GM19467 (cell line): ENCODE measurements around the gene HAGHL.
A peak's percentile ranks its signal among the peaks of the same experiment; 100 is the strongest.

Experiments used
- ATAC-seq: cut with Tn5 transposase; IDR thresholded peaks from one replicate; pipeline ENCODE4 v1.9.1; 2021; ENCODE audit warnings: mild to moderate bottlenecking, moderate library complexity; ENCODE audit not compliant: unreplicated experiment

HAGHL gene, protein sequence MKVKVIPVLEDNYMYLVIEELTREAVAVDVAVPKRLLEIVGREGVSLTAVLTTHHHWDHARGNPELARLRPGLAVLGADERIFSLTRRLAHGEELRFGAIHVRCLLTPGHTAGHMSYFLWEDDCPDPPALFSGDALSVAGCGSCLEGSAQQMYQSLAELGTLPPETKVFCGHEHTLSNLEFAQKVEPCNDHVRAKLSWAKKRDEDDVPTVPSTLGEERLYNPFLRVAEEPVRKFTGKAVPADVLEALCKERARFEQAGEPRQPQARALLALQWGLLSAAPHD

DNA sequence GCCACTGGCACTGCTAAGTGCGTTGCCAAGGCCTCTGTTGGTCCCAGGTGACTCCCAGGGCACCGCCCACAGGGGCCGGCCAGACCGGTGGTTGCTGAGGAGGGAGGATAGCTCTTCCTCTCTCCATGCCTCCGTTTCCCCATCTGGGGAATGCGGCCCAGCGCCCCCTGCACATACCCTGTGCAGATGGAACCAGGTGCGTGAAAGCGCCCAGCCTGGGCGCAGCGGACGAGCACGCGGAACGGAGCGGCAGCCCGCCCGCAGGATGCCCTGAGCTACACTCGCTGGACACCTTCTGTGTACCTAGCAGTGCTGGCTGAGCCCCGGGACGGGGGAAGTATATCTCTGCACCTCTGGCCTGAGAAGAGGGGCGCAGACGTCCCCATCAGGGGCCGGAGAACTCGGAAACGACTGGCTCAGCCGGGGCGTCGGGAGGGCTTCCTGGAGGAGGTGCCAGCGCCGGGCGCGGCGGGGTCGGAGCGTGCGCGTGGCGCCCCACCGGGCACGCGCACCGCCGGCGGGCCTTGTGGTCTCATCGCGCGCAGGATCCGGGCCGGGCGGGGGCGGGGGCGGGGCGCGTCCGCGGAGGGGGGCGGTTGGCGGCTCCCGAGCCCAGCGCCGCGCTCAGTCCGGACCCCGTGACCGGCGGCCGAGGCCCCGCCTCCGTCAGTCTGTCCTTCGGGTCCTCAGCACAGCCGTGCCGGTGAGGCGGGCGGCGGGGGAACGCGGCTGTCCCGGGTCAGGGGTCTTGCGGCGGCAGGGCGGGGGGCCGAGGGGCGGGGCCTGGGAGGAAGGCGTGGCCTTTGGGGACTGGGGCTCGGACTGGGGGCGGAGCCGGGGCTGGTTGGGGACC lies at the start of gene HAGHL, which contains the start of gene CCDC78:
Gene HAGHL, plus strand, starts transcription at position 669 of the 853 bp plus-strand sequence. CDS start 404 bp downstream, outside the sequence.
Gene CCDC78, minus strand, starts transcription at position 6 of the 853 bp plus-strand sequence. CDS start 76 bp downstream, outside the sequence.
- no peak for ATAC-seq

DNA sequence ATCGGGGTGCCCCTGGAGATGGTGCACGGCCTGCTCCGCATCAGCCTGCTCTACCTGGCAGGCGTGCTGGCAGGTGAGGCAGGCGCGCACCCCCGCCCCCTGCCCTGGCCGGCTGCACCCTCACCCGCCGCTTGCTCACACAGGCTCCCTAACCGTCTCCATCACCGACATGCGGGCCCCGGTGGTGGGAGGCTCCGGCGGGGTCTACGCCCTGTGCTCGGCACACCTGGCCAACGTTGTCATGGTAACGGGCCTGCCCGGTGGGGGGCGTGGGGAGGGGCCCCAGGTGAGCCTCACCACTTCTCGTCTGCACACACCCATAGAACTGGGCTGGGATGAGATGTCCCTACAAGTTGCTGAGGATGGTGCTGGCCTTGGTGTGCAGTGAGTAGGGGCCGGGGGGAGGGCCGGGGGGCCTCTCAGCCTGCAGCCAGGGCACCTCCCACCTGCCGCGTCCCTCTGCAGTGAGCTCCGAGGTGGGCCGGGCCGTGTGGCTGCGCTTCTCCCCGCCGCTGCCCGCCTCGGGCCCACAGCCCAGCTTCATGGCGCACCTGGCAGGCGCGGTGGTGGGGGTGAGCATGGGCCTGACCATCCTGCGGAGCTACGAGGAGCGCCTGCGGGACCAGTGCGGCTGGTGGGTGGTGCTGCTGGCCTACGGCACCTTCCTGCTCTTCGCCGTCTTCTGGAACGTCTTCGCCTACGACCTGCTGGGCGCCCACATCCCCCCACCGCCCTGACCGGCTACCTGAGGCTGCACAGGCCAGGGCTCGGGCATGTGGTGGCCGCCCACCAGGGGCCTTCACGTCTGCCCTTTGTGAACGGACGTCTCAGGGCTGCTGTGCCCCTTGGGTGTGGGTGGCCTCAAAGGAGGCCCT lies 49.4 kb upstream of the HAGHL start:
- no peak for ATAC-seq

DNA sequence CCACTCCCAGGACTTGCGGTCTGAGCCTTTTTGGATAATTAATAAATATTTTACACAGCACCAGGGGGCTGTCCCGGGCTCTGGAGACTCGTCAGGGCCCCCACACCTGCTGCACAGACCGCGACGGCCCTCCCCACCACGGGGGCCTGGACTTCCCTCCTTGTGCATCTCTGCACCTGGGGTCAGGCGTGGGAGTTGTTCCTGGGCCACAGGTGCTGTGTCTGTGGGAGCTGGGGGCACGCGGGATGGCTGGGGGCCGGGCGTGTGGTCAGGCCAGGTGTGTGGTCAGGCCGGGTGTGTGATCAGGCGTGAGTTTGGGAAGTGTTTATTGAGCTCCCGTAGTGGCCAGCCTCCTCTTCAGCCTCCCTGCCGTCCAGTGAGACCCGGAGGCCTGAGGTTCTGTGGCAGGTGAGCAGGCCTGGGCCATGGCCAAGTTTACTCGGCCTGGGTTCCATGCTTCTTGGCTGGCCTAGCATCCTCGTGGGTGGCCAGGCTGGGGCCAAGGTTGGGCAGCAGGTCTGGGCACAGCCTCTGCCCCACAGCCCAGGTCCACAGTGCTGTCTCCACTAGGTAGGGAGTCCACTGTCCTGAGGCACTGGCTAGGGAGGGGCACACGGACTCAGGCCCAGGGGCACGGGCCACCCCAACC lies 48.6 kb upstream of the HAGHL start:
- ATAC-seq, result no peak

DNA sequence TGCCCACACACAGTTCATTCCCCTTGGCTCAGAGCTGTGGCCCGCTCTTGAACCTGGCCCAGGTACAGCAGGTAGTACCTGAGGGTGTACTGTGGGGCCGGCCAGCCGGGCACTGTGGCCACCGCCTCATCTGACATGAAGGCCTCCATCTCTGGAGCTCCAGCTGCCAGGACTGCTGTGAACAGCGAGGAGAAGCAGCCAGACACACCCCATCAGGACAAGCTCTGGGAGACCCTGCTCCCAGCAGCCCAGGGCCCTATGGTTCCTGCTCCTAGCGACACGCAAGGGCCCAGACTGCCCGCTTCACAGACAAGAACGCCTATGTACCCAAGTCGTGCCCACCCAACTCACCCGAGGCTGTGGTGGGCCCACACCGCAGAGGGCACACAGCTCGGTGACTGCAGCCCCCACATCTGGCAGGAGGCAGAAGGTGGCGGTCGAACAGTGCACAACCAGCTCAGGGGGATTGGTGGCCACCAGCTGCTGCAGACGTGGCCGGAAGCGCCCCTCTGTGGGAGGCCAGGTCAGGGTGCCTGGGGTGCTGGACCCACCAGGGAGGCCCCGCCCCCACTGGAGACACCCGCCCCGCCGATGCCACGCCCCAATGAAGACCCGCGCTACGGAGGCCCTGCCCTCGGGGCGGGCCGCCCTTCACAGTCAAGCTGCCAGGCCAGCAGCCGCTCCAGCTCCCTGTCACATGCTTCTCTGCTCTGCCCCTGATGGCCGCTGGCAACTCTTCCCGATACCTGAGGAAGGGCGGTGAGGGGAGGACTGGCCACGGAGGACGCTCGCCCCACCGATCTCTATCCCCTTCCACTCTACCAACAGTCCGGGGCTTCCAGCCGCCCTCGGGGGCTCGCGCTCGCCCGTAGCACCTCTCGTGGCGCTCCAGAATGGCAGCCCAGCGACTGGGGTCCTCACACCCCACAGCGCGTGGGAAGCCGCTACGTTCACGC lies 47.8 kb upstream of the HAGHL start:
- ATAC-seq, result no peak

DNA sequence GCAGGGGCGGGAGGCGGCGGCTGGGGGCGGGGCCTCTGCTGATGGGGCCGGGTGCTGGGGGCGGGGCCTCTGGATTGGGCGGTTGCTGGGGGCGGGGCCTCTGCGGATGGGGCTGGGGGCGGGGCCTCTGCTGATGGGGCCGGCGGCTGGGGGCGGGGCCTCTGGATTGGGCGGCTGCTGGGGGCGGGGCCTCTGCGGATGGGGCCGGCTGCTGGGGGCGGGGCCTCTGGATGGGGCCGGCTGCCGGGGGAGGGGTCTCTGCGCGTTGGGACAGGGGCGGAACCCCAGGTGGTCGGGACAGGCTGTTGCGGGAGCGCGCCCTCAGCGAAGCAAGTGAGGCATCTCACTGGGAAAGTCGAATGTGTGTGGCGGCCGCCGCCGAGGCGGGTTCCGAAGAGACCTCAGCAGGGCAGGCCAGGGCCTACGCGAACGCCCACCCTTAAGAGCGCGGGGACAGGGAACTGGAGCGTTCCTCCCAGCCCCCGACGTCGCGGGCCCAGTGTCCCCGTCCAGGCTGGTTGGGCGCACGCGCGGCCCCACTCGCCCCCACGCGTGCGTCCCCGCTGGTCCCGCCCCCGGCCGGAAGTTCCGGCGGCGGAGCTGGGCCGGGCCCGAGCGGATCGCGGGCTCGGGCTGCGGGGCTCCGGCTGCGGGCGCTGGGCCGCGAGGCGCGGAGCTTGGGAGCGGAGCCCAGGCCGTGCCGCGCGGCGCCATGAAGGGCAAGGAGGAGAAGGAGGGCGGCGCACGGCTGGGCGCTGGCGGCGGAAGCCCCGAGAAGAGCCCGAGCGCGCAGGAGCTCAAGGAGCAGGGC lies 46.9 kb upstream of the HAGHL start, which contains the start of gene STUB1:
Gene STUB1, plus strand, starts transcription at position 597 of the 811 bp plus-strand sequence. Its CDS starts 116 bp downstream, at position 713.
- no peak for ATAC-seq

DNA sequence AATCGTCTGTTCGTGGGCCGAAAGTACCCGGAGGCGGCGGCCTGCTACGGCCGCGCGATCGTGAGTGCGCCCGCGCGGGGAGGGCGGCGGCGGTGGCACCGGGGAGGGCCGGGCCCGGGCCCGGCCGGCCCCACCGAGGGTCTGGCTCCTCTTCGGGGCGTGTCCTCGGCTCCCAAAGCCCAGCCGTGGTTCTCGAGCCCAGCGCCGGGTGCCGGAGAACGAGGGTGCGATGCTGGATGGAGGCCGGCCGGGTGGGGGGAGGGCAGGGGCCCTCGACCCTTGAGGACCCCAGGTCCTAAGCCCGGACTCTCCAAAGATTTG lies 46.3 kb upstream of the HAGHL start:
- ATAC-seq, result no peak

DNA sequence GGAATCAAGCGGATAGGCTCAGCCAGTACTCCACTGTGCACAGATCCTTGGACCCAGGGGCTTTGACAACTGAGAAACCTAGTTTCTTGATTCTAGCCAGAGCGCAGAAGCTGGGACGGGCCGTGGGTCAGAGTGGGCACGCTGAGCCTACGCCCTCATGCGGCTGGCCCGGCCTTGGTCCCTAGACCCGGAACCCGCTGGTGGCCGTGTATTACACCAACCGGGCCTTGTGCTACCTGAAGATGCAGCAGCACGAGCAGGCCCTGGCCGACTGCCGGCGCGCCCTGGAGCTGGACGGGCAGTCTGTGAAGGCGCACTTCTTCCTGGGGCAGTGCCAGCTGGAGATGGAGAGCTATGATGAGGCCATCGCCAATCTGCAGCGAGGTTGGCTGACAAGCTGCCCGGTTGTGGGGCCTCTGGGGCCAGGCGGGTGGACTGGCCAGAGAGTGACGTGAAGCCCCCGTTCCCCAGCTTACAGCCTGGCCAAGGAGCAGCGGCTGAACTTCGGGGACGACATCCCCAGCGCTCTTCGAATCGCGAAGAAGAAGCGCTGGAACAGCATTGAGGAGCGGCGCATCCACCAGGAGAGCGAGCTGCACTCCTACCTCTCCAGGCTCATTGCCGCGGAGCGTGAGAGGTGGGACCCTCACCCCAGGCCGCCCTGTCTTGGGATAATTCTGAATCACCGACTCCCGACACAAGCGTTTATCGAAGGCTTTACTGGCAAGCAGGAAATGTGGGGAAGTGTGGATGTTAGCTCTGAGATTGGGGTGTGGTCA lies 45.8 kb upstream of the HAGHL start:
- ATAC-seq, result no peak

DNA sequence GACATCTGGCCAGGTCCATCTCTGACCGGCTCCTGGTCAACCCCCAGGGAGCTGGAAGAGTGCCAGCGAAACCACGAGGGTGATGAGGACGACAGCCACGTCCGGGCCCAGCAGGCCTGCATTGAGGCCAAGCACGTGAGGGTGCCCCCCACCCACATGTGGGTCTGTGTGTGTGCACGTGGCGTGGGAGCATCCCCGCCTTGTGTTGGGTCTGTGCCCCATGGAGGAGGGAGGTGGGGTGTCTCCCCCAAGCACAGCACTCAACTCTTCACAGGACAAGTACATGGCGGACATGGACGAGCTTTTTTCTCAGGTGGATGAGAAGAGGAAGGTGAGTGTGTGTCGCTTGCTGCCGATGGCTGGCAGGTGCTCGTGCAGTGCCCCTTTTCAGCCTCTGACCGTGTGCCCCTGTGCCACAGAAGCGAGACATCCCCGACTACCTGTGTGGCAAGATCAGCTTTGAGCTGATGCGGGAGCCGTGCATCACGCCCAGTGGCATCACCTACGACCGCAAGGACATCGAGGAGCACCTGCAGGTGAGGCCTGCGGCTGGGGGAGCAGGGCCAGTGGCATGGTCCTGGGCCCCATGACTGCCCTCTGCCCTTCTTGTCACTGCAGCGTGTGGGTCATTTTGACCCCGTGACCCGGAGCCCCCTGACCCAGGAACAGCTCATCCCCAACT lies 45.0 kb upstream of the HAGHL start:
- no peak for ATAC-seq

DNA sequence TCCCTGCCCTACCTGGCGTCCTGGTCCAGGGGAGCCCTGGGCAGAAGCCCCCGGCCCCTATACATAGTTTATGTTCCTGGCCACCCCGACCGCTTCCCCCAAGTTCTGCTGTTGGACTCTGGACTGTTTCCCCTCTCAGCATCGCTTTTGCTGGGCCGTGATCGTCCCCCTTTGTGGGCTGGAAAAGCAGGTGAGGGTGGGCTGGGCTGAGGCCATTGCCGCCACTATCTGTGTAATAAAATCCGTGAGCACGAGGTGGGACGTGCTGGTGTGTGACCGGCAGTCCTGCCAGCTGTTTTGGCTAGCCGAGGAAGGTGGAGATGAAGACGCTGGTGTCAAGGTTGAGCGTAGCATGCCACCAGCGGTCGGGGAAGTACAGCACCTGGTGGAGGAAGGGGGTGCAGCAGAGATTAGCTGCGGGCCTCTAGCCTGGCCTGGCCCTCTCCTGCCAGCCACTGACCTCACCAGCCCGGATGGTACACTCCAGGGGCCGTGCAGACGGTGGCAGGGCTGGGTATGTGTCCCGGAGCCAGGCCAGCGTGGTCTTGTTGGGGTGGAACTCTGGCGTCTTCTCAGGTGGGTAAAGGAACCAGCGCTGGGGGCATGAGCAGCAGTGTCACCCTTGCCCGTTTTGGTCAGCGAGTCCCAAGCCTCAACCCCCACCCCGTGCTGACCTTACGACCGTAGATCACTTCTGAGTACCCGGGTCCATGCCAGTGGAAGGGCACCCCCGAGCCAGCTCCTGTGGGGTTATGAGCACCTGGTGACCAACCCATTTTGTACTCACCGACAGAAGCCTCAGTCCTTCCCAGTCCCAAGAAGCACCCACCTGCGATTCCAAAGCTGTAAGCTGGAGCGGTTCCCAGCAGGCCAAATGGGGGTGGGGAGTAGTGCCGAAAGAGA lies 44.2 kb upstream of the HAGHL start:
- ATAC-seq, result no peak

DNA sequence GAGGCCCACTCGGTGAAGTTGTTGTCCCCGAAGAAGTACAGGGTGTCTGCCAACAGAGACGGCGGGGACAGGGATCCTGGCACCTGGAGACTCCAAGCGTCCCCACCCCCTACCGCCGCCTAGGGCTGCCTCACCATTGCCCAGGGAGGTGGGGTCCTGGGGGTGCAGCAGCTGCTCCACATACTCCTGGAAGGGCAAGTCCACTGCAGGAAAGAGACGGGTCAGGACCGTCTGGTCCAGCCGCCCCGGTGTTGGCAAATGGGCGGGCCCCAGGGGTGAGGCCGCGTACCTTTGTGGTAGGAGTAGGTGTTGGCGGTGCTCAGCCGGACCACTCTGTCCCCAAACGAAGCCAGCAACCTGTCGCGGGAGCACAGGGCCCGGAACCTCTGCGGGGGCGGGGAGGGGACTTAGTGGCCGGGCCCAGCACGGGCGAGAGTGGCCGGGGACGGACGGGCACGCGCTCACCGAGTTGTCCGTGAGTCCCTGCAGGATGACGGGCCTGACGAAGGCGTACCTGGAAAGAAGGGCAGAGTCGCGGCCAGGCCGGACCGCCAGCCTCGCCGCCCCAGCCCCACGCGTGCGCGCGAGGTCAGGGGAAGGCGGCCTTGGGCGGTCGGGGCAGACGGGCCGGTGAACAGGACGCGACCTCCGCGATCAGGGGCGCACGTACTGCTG lies 43.4 kb upstream of the HAGHL start:
- ATAC-seq, result no peak

DNA sequence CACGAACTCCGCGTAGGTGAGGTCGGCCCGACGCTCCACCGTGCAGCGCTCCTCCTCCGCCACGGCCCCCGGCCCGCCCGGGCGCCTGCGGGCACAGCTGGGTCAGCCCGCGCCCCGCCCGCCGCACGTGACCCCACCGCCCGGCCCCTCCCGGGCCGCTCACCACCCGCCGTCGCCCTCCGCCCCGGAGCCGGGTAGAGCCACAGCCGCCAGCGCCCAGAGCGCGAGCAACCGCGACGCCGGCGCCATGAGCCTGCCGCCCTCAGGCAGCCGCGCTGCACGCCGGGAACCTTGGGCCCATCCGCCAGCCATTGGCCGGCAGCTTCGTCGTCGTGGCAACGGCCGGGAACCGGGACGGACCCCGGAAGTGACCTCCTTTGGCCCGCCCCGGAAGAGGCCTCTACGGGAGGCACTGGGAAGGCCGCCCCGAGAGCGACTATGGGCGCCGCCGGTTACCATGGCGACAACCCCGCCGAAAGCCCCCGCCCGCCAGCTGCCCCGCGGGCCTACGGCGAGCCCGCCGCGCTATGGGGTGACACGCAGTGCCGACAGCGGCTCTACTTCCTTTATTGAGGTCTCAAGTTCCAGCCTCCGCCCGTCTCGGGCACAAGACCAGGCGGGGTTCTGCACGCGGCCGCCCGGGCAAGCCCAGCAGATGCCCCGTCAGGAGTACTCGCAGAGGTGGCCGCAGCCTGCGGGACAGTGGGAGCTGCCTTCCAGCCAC lies 42.7 kb upstream of the HAGHL start, which contains the start of gene JMJD8:
Gene JMJD8, minus strand, starts transcription at position 264 of the 724 bp plus-strand sequence. Its CDS starts 15 bp downstream, at position 249.
- peak; percentile 62 for ATAC-seq

DNA sequence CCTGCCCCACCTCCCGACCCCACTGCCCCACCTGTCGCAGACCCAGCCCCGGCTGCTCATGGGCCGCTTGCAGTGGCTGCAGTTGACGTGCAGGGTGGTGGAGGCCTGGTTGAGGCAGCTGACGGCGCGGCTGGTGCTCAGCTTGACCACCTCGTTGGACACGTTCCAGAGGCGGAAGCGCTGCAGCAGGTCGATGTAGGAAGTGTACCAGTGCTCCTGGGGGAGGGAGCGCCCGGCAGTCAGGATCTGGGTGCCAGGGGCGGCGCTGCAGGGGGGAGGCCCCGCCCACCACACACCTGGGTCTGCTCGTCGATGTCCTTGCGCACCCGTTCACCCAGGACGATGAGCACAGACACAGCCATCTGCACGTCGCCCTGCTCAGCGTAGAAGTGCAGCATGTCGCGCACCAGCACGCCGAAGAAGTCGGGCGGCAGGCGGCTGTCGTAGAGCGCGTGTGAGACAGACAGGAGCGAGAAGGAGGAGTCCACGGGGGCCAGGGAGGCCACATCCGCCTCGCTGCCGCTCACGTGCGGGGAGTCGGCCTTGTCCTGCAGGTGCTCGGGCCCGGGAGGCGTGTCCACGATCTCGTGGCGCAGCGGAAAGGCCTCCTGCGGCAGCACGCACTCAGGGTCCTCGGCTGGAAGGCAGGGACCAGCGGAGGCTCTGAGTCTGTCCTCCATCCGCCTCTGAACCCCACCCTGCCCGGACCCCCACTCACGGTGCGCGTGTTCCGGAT lies 41.8 kb upstream of the HAGHL start:
- no peak for ATAC-seq

DNA sequence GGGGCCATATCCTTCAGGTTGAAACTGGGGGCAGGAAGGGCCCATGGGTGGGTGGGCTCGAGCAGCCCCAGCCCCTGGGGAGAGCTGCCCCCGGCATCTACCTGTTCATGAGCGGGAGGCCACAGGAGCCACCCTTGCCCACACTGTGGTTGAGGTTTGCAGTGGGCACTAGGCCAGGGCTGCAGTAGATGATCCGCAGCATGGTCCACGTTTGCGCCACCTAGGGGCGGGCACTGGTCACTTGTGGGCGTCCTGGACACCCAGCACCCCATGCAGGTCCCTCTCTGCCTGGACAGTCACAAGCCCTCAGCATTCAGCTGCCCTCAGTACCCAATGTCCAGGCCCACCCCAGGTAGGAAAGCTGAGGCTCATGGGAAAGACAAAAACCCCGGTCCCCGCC lies 40.9 kb upstream of the HAGHL start:
- no peak for ATAC-seq
